ENCODE measurements around the gene NUP160. TPM values are rescaled to one million over a fixed set of nuclear protein-coding genes. Genes with fewer than 3 reads are reported as not detected.
"Not testable (repeated sequence)": the region's sequence is repeated elsewhere in the genome, so short reads cannot be mapped to it uniquely, and the experiment has no call there.

The NUP160 gene
- total RNA-seq, 1 experiment from 2014 or later = 32.9 TPM

- DNase-seq (ENCODE audit: low spot score) = peak; percentile 36
Measured at GRCh38 chr11:47863898-47864430, 15.8 kb upstream of the NUP160 start.

- peak; percentile 95 for DNase-seq (ENCODE audit: low spot score)
Measured at GRCh38 chr11:47863189-47863897, 15.2 kb upstream of the NUP160 start.

- DNase-seq (ENCODE audit: low spot score) = peak; percentile 87
Measured at GRCh38 chr11:47861728-47862127, 13.6 kb upstream of the NUP160 start.

GRCh38 chr11:47860536-47860935, 12.4 kb upstream of the NUP160 start:
- no peak for DNase-seq (ENCODE audit: low spot score)

- peak; percentile 96 for DNase-seq (ENCODE audit: low spot score)
Measured at GRCh38 chr11:47857892-47858543, 9.9 kb upstream of the NUP160 start.

GRCh38 chr11:47857485-47857884, 9.3 kb upstream of the NUP160 start:
- DNase-seq (ENCODE audit: low spot score) = no peak

- no peak for DNase-seq (ENCODE audit: low spot score)
Measured at GRCh38 chr11:47856186-47856585, 8.0 kb upstream of the NUP160 start.

- DNase-seq (ENCODE audit: low spot score) = no peak
Measured at GRCh38 chr11:47854667-47855066, 6.5 kb upstream of the NUP160 start.

- DNase-seq (ENCODE audit: low spot score) = no peak
Measured at GRCh38 chr11:47852053-47852452, 3.9 kb upstream of the NUP160 start.

- DNase-seq (ENCODE audit: low spot score) = no peak
Measured at GRCh38 chr11:47850337-47850736, 2.2 kb upstream of the NUP160 start.

- no peak for DNase-seq (ENCODE audit: low spot score)
Measured at GRCh38 chr11:47848700-47849155, 578 bp upstream of the NUP160 start.

GRCh38 chr11:47847537-47847891, 636 bp downstream of the NUP160 start:
- DNase-seq (ENCODE audit: low spot score) = no peak

- DNase-seq (ENCODE audit: low spot score) = no peak
Measured at GRCh38 chr11:47846998-47847397, 1.2 kb downstream of the NUP160 start.

- no peak for DNase-seq (ENCODE audit: low spot score)
Measured at GRCh38 chr11:47843361-47844055, 4.6 kb downstream of the NUP160 start.

- DNase-seq (ENCODE audit: low spot score) = no peak
Measured at GRCh38 chr11:47842749-47843148, 5.4 kb downstream of the NUP160 start.

- DNase-seq (ENCODE audit: low spot score) = no peak
Measured at GRCh38 chr11:47837929-47838328, 10.2 kb downstream of the NUP160 start.

GRCh38 chr11:47837292-47837691, 10.9 kb downstream of the NUP160 start:
- no peak for DNase-seq (ENCODE audit: low spot score)

- not testable (repeated sequence) for DNase-seq (ENCODE audit: low spot score)
Measured at GRCh38 chr11:47830013-47830412, 18.1 kb downstream of the NUP160 start.

GRCh38 chr11:47828284-47828683, 19.9 kb downstream of the NUP160 start:
- no peak for DNase-seq (ENCODE audit: low spot score)

GRCh38 chr11:47822664-47823063, 25.5 kb downstream of the NUP160 start:
- DNase-seq (ENCODE audit: low spot score) = not testable (repeated sequence)

GRCh38 chr11:47819743-47820142, 28.4 kb downstream of the NUP160 start:
- DNase-seq (ENCODE audit: low spot score) = no peak

GRCh38 chr11:47800759-47801158, 47.4 kb downstream of the NUP160 start:
- no peak for DNase-seq (ENCODE audit: low spot score)

- DNase-seq (ENCODE audit: low spot score) = peak; percentile 41
Measured at GRCh38 chr11:47797633-47798032, 50.5 kb downstream of the NUP160 start.
